ENCODE measurements around the gene TEKT5.

DNA sequence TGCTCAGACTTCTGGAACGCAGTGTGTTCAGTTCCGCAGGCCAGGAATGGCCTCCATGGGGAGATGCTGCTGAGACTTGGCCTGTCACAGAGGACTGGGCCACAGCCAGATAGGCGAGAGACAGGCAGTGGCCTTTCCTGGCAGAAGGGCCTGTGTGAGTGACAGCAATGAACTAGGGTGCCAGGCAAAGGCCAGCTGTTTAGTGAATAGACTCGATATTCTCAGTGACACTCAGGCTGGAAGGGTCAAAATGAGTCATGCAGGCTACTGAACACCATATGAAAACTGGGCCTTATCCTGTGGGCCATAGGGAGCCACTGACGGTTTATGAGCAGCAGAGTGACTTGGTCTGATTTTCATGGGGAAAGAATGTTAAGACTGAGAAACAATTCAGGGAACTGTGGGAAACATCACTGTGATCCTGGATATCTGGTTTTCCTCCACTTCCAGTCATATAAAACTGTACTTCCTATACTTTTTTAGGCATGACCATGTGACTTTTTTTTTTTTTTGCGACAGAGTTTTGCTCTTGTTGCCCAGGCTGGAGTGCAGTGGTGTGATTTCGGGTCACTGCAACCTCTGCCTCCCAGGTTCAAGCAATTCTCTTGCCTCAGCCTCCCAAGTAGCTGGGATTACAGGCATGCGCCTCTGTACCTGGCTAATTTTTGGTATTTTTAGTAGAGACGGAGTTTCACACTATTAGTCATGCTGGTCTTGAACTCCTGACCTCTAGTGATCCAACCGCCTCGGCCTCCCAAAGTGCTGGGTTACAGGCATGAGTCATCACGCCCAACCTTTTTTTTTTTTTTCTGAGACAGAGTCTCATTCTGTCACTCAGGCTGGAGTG lies 43.7 kb upstream of the TEKT5 start:
- TF ChIP-seq TAF1 (IDR thresholded peaks at IDR 0.05; ENCODE audit: low read depth, low read length), result no peak
- peak; percentile 44; the same call in 1 of the 2 replicates for TF ChIP-seq POLR2AphosphoS5 (IDR thresholded peaks at IDR 0.05; ENCODE audit: low read depth, low read length)

All from GM12891 (cell line).